ENCODE results near the gene PTAFR. TPM values are rescaled to one million over a fixed set of nuclear protein-coding genes. Genes with fewer than 3 reads are reported as not detected.

Gene PTAFR
- total RNA-seq, 1 experiment from 2014 or later: 1.3 TPM

- no peak overlapping the region for H3K27ac ChIP-seq (ENCODE audit: low read depth, low read length)
- TF ChIP-seq REST (IDR thresholded peaks at IDR 0.05; ENCODE audit: low read depth): no peak
- TF ChIP-seq, protein P1, sequence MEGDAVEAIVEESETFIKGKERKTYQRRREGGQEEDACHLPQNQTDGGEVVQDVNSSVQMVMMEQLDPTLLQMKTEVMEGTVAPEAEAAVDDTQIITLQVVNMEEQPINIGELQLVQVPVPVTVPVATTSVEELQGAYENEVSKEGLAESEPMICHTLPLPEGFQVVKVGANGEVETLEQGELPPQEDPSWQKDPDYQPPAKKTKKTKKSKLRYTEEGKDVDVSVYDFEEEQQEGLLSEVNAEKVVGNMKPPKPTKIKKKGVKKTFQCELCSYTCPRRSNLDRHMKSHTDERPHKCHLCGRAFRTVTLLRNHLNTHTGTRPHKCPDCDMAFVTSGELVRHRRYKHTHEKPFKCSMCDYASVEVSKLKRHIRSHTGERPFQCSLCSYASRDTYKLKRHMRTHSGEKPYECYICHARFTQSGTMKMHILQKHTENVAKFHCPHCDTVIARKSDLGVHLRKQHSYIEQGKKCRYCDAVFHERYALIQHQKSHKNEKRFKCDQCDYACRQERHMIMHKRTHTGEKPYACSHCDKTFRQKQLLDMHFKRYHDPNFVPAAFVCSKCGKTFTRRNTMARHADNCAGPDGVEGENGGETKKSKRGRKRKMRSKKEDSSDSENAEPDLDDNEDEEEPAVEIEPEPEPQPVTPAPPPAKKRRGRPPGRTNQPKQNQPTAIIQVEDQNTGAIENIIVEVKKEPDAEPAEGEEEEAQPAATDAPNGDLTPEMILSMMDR (IDR thresholded peaks at IDR 0.05 in 2 of 3, conservative IDR thresholded peaks at IDR 0.05 in 1 of 3; ENCODE audit: borderline replicate concordance in 1 of 3, insufficient read depth in 1 of 3, low read depth in 2 of 3, low read length in 2 of 3): no peak
- TF ChIP-seq CEBPB (IDR thresholded peaks at IDR 0.05; ENCODE audit: low read depth): no peak
- TF ChIP-seq FOSL1 (IDR thresholded peaks at IDR 0.05; ENCODE audit: low read depth): no peak
- no TSS peak for BruUV-seq (replicated peaks)
- H3K9ac ChIP-seq (ENCODE audit: low read length): no peak overlapping the region
- POLR2A ChIA-PET: no interaction called here
- H3K4me3 ChIP-seq (replicated peaks in 1 of 2; ENCODE audit: low read depth in 1 of 2, low read length in 2 of 2): no peak overlapping the region
- H3K9me2 ChIP-seq (ENCODE audit: insufficient read depth): no peaks in the 10 kb centered on the region
- H3K9me3 ChIP-seq (ENCODE audit: control insufficient read depth in 1 of 2, insufficient read depth in 1 of 2, low read depth in 1 of 2, low read length in 2 of 2): no peaks in the 10 kb centered on the region
- no peak overlapping the region for H3K4me2 ChIP-seq (ENCODE audit: low read length)
- ATAC-seq: no peak
- no peaks in the 10 kb centered on the region for H3K36me3 ChIP-seq (ENCODE audit: control insufficient read depth in 1 of 2, insufficient read depth in 2 of 2, low read length in 2 of 2)
- H3K4me1 ChIP-seq (ENCODE audit: control insufficient read depth in 1 of 2, insufficient read depth in 2 of 2, low read length in 2 of 2): peaks cover 0 to 18% of the 10 kb centered on the region in 2 experiments; a peak in 3 of 4 replicates
- H4K20me1 ChIP-seq (ENCODE audit: insufficient read depth): no peaks in the 10 kb centered on the region
- CTCF ChIA-PET: interaction anchor here (1.4 kb wide), 1 partner anchor 11 kb away, joined by 7 read pairs; no protein-coding TSS in a partner anchor
- DNase-seq (ENCODE audit: low read depth, low spot score): no peak
- RAD21 ChIA-PET (ENCODE audit: low non-redundant PET in 1 of 2, low total read pairs in 2 of 2, uncharacterized antibody in 2 of 2, unreplicated experiment in 2 of 2): no interaction called here
- no peaks in the 10 kb centered on the region for H3K27me3 ChIP-seq (ENCODE audit: insufficient read depth, low read length)
- intact Hi-C loops (cut with micrococcal nuclease): no loop called here
- H2AFZ ChIP-seq (ENCODE audit: low read depth, low read length, poor library complexity, severe bottlenecking): no peak overlapping the region
- H3K79me2 ChIP-seq (ENCODE audit: insufficient read depth, low read length): no peaks in the 10 kb centered on the region
Measured at GRCh38 chr1:28102189-28102588, 74.3 kb downstream of the PTAFR start.

Measured in HCT116 (cell line).